Neural cell (in vitro differentiated cells): ENCODE measurements around the gene APRT. TPM values are rescaled to one million over a fixed set of nuclear protein-coding genes. Genes with fewer than 3 reads are reported as not detected.

Experiments
- H2AFZ ChIP-seq: fragments of 200-600, 300-800 bp; sonication (generic), shearing (Covaris generic); 2 replicates; pipeline ENCODE4 v1.6.0; 2014; ENCODE audit warnings: low read depth, mild to moderate bottlenecking, antibody characterized with exemption, low read length, moderate library complexity
- H3F3A ChIP-seq: fragments of 200-600 bp; shearing (Covaris generic); 2 replicates; pipeline ENCODE4 v1.6.1; 2016; ENCODE audit warnings: mild to moderate bottlenecking, moderate library complexity, mixed read lengths, antibody characterized with exemption, low read length; ENCODE audit not compliant: insufficient read depth, poor library complexity, severe bottlenecking
- H3K27ac ChIP-seq: fragments of 200-600, 300-800 bp; sonication (generic), shearing (Covaris generic); 2 replicates; pipeline ENCODE4 v1.5.1; 2014; ENCODE audit warnings: mild to moderate bottlenecking, low read length, moderate library complexity
- H3K27me3 ChIP-seq: fragments of 300-800, 200-600 bp; sonication (generic), shearing (Covaris generic); 2 replicates; pipeline ENCODE4 v1.6.0; 2014; ENCODE audit warnings: mild to moderate bottlenecking, low read depth, low read length, moderate library complexity; ENCODE audit not compliant: insufficient read depth
- H3K36me3 ChIP-seq: fragments of 300-800, 200-600 bp; sonication (generic), shearing (Covaris generic); 2 replicates; pipeline ENCODE4 v1.5.1; 2014; ENCODE audit warnings: mild to moderate bottlenecking, antibody characterized with exemption, low read length, moderate library complexity; ENCODE audit not compliant: insufficient read depth
- H3K4me2 ChIP-seq: fragments of 300-800, 200-600 bp; sonication (generic), shearing (Covaris generic); 2 replicates; pipeline ENCODE4 v1.6.0; 2014; ENCODE audit warnings: mild to moderate bottlenecking, low read length
- H3K4me3 ChIP-seq: fragments of 300-800, 200-600 bp; sonication (generic), shearing (Covaris generic); 2 replicates; pipeline ENCODE4 v1.5.1; 2014; ENCODE audit warnings: mild to moderate bottlenecking, low read length, moderate library complexity
- H3K79me2 ChIP-seq: fragments of 200-600 bp; shearing (Covaris generic); replicated peaks from 2 replicates; pipeline ENCODE4 v1.6.0; 2014; ENCODE audit warnings: mild to moderate bottlenecking, low read length, moderate library complexity; ENCODE audit not compliant: insufficient read depth
- H3K9ac ChIP-seq: fragments of 300-800, 200-600 bp; sonication (generic), shearing (Covaris generic); 2 replicates; pipeline ENCODE4 v1.6.1; 2016; ENCODE audit warnings: mild to moderate bottlenecking, low read length, mixed read lengths
- H3K9me2 ChIP-seq: fragments of 200-600 bp; shearing (Covaris generic); 2 replicates; pipeline ENCODE4 v1.6.1; 2016; ENCODE audit warnings: mild to moderate bottlenecking, low read length, mixed read lengths; ENCODE audit not compliant: insufficient read depth
- H3K9me3 ChIP-seq: fragments of 200-600, 300-800 bp; sonication (generic), shearing (Covaris generic); 2 replicates; pipeline ENCODE4 v1.6.1; 2016; ENCODE audit warnings: mild to moderate bottlenecking, mixed run types, low read length, moderate library complexity, mixed read lengths
- H4K20me1 ChIP-seq: fragments of 200-600 bp; shearing (Covaris generic); 2 replicates; pipeline ENCODE4 v1.6.1; 2016; ENCODE audit warnings: mild to moderate bottlenecking, mixed run types; ENCODE audit not compliant: insufficient read depth
- CTCF ChIP-seq: fragments of 450-650 bp; IDR thresholded peaks from 2 replicates; pipeline ENCODE4 v1.5.1; 2014; ENCODE audit warnings: antibody characterized with exemption, mild to moderate bottlenecking, moderate library complexity; ENCODE audit not compliant: poor library complexity, severe bottlenecking
- EP300 ChIP-seq: fragments of 450-650 bp; conservative IDR thresholded peaks from 2 replicates; pipeline ENCODE4 v1.6.1; 2014; ENCODE audit warnings: antibody characterized with exemption, mild to moderate bottlenecking, moderate library complexity; ENCODE audit not compliant: poor library complexity, severe bottlenecking
- EZH2 ChIP-seq: fragments of 200-600, 300-800 bp; shearing (Covaris generic), sonication (generic); IDR thresholded peaks from 2 replicates; pipeline ENCODE4 v1.6.1; 2014; ENCODE audit warnings: antibody characterized with exemption, low read length, borderline replicate concordance, mild to moderate bottlenecking; ENCODE audit not compliant: insufficient read depth, poor library complexity, severe bottlenecking
- MXI1 ChIP-seq: fragments of 450-650 bp; conservative IDR thresholded peaks from 2 replicates; pipeline ENCODE4 v1.6.1; 2014; ENCODE audit warnings: antibody characterized with exemption, mild to moderate bottlenecking; ENCODE audit not compliant: poor library complexity, severe bottlenecking
- POLR2AphosphoS5 ChIP-seq: IDR thresholded peaks from 2 replicates; pipeline ENCODE4 v1.6.1; 2012
- RAD21 ChIP-seq: fragments of 450-650 bp; conservative IDR thresholded peaks from 2 replicates; pipeline ENCODE4 v1.6.1; 2014; ENCODE audit warnings: antibody characterized with exemption, mild to moderate bottlenecking, moderate library complexity
- REST ChIP-seq: IDR thresholded peaks from 2 replicates; pipeline ENCODE4 v1.6.1; 2012; ENCODE audit warnings: borderline replicate concordance
- SMC3 ChIP-seq: fragments of 450-650 bp; conservative IDR thresholded peaks from 2 replicates; pipeline ENCODE4 v1.6.1; 2014; ENCODE audit warnings: antibody characterized with exemption, mild to moderate bottlenecking, moderate library complexity; ENCODE audit not compliant: poor library complexity
- TAF1 ChIP-seq: IDR thresholded peaks from 2 replicates; pipeline ENCODE4 v1.6.1; 2012; ENCODE audit warnings: low read depth
- polyA plus RNA-seq: library from polyadenylated mRNA; depleted of rRNA; stranded (reverse); fragments of >200 nt; gene quantifications from 2 replicates; pipeline ENCODE4 v1.2.3, GENCODE V29; 2014

Gene APRT
- polyA plus RNA-seq, 1 donor from 2014 or later: 52.0 TPM

GRCh38 chr16:88827727-88828126, 16.0 kb upstream of the APRT start:
- H3K9ac ChIP-seq: no peak overlapping the region
- no peak overlapping the region for H3K27ac ChIP-seq
- H2AFZ ChIP-seq: no peak overlapping the region
- H3K27me3 ChIP-seq: no peaks in the 10 kb centered on the region
- no peak for TF ChIP-seq REST
- no peak for TF ChIP-seq EP300
- TF ChIP-seq TAF1: no peak
- TF ChIP-seq POLR2AphosphoS5: no peak
- no peak for TF ChIP-seq RAD21
- TF ChIP-seq MXI1: no peak
- TF ChIP-seq SMC3: no peak
- TF ChIP-seq EZH2: no peak
- no peak for TF ChIP-seq CTCF
- no peaks in the 10 kb centered on the region for H3K79me2 ChIP-seq
- no peak overlapping the region for H3K4me3 ChIP-seq
- H3K4me2 ChIP-seq: no peak overlapping the region
- H3K9me2 ChIP-seq: no peaks in the 10 kb centered on the region
- no peaks in the 10 kb centered on the region for H3K9me3 ChIP-seq
- H3K36me3 ChIP-seq: no peaks in the 10 kb centered on the region
- no peaks in the 10 kb centered on the region for H4K20me1 ChIP-seq
- H3F3A ChIP-seq: no peaks in the 10 kb centered on the region

GRCh38 chr16:88826070-88826840, 14.5 kb upstream of the APRT start:
- H3K4me3 ChIP-seq: no peak overlapping the region
- no peak overlapping the region for H2AFZ ChIP-seq
- no peaks in the 10 kb centered on the region for H4K20me1 ChIP-seq
- no peak overlapping the region for H3K9ac ChIP-seq
- H3K36me3 ChIP-seq: no peaks in the 10 kb centered on the region
- no peak overlapping the region for H3K4me2 ChIP-seq
- H3F3A ChIP-seq: no peaks in the 10 kb centered on the region
- no peaks in the 10 kb centered on the region for H3K9me3 ChIP-seq
- H3K79me2 ChIP-seq: no peaks in the 10 kb centered on the region
- H3K27me3 ChIP-seq: no peaks in the 10 kb centered on the region
- TF ChIP-seq CTCF: no peak
- no peak for TF ChIP-seq RAD21
- TF ChIP-seq REST: no peak
- no peak for TF ChIP-seq POLR2AphosphoS5
- no peak for TF ChIP-seq TAF1
- no peak for TF ChIP-seq EZH2
- TF ChIP-seq EP300: no peak
- no peak for TF ChIP-seq MXI1
- no peak for TF ChIP-seq SMC3
- H3K27ac ChIP-seq: no peak overlapping the region
- no peaks in the 10 kb centered on the region for H3K9me2 ChIP-seq
